Measurements from ENCODE around the gene PRSS53. TPM values are rescaled to one million over a fixed set of nuclear protein-coding genes. Genes with fewer than 3 reads are reported as not detected.

Gene PRSS53
- total RNA-seq, 1 experiment from 2014 or later: 3.4 TPM

GRCh38 chr16:31127182-31127581 lies 38.4 kb upstream of the PRSS53 start:
- ChIA-PET CTCF (no interaction called here), POLR2A (interaction anchor here (1.7 kb wide), 1 partner anchor 9 kb away, joined by 4 read pairs; the partner anchor contains the start of gene KAT8)
- TF ChIP-seq POLR2AphosphoS5 (IDR thresholded peaks at IDR 0.05; ENCODE audit: low read depth, low read length) (no peak), REST (IDR thresholded peaks at IDR 0.05; ENCODE audit: insufficient read depth in 1 of 2, low read depth in 2 of 2, low read length in 1 of 2) (no peak), TCF7L2 (IDR thresholded peaks at IDR 0.05; ENCODE audit: low read depth, low read length) (no peak), CTCF (IDR thresholded peaks at IDR 0.05) (no peak), SIN3A (IDR thresholded peaks at IDR 0.05; ENCODE audit: borderline replicate concordance, insufficient read depth, low read depth, low read length) (no peak)
- H3K36me3 ChIP-seq (ENCODE audit: control insufficient read depth, insufficient read depth, low read length): no peaks in the 10 kb centered on the region
- H3K9me3 ChIP-seq (ENCODE audit: control insufficient read depth, insufficient read depth, low read depth, low read length): no peaks in the 10 kb centered on the region
- no TSS peak for BruUV-seq (replicated peaks)
- ATAC-seq (no peak), DNase-seq (ENCODE audit: low read depth, low spot score) (no peak)
- H3K27me3 ChIP-seq (ENCODE audit: control insufficient read depth, insufficient read depth, low read length): no peaks in the 10 kb centered on the region
- no peak overlapping the region for H3K4me3 ChIP-seq (ENCODE audit: low read depth in 2 of 2, low read length in 2 of 2)
- no peaks in the 10 kb centered on the region for H3K4me1 ChIP-seq (ENCODE audit: control insufficient read depth, insufficient read depth, low read length)
- in situ Hi-C loops (cut with HindIII; ENCODE audit: low pct_unique_long_range_greater_than_20kb, low sequenced_read_pairs): no loop called here
- intact Hi-C loops (cut with micrococcal nuclease; ENCODE audit: unreplicated experiment): no loop called here
- no peak overlapping the region for H3K27ac ChIP-seq (ENCODE audit: low read length)

- Histone ChIP-seq H3K4me3 (ENCODE audit: low read depth in 2 of 2, low read length in 2 of 2) (no peak overlapping the region), H3K9me3 (ENCODE audit: control insufficient read depth, insufficient read depth, low read depth, low read length) (no peaks in the 10 kb centered on the region), H3K4me1 (ENCODE audit: control insufficient read depth, insufficient read depth, low read length) (no peaks in the 10 kb centered on the region), H3K36me3 (ENCODE audit: control insufficient read depth, insufficient read depth, low read length) (peaks cover 3% of the 10 kb centered on the region; the same call in 1 of the 2 replicates), H3K27ac (ENCODE audit: low read length) (no peak overlapping the region), H3K27me3 (ENCODE audit: control insufficient read depth, insufficient read depth, low read length) (no peaks in the 10 kb centered on the region)
- ATAC-seq (no peak), DNase-seq (ENCODE audit: low read depth, low spot score) (no peak)
- ChIA-PET POLR2A (interaction anchor here (1.7 kb wide), 1 partner anchor 8 kb away, joined by 4 read pairs; the partner anchor contains the start of gene KAT8), CTCF (no interaction called here)
- in situ Hi-C loops (cut with HindIII; ENCODE audit: low pct_unique_long_range_greater_than_20kb, low sequenced_read_pairs): no loop called here
- intact Hi-C loops (cut with micrococcal nuclease; ENCODE audit: unreplicated experiment): no loop called here
- BruUV-seq (replicated peaks): no TSS peak
- TF ChIP-seq SIN3A (IDR thresholded peaks at IDR 0.05; ENCODE audit: borderline replicate concordance, insufficient read depth, low read depth, low read length): no peak
- no peak; the same call in 1 of the 2 replicates for TF ChIP-seq POLR2AphosphoS5 (IDR thresholded peaks at IDR 0.05; ENCODE audit: low read depth, low read length)
- TF ChIP-seq CTCF (IDR thresholded peaks at IDR 0.05): no peak
- no peak for TF ChIP-seq TCF7L2 (IDR thresholded peaks at IDR 0.05; ENCODE audit: low read depth, low read length)
- no peak for TF ChIP-seq REST (IDR thresholded peaks at IDR 0.05; ENCODE audit: insufficient read depth in 1 of 2, low read depth in 2 of 2, low read length in 1 of 2)
These were observed 37.1 kb upstream of the PRSS53 start for GRCh38 chr16:31125844-31126243.
